HG02588 (cell line): ENCODE data around the gene GSG1L.
"Not testable (repeated sequence)": the region's sequence is repeated elsewhere in the genome, so short reads cannot be mapped to it uniquely, and the experiment has no call there.

Experiments
- ATAC-seq: cut with Tn5 transposase; IDR thresholded peaks from one replicate; pipeline ENCODE4 v1.9.1; 2021; ENCODE audit warnings: mild to moderate bottlenecking, moderate library complexity; ENCODE audit not compliant: unreplicated experiment

GSG1L gene

GRCh38 chr16:27745348-27745747 is 318.2 kb downstream of the GSG1L start:
- ATAC-seq: no peak

- no peak for ATAC-seq
Measured at GRCh38 chr16:27743963-27744362, 319.6 kb downstream of the GSG1L start.

GRCh38 chr16:27743001-27743400 is 320.5 kb downstream of the GSG1L start:
- not testable (repeated sequence) for ATAC-seq

DNA sequence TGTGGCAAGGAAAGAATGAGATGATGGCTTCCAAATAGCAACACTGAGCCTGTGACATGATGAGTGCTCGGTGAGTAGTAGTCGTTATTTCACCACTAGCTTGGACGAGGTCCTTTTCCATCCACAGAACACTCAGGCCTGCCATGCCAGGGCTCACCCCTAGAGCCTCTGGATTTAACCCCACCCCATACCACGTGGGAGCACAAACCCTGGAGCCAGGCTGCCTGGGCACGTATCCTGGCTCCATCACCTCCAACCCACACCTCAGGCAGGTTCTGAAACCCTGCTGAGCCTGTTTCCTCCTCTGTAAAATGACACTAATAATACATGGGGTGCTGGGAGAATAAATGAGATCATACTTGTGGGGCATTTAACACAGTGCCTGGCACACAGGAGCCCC is 321.2 kb downstream of the GSG1L start:
- no peak for ATAC-seq

DNA sequence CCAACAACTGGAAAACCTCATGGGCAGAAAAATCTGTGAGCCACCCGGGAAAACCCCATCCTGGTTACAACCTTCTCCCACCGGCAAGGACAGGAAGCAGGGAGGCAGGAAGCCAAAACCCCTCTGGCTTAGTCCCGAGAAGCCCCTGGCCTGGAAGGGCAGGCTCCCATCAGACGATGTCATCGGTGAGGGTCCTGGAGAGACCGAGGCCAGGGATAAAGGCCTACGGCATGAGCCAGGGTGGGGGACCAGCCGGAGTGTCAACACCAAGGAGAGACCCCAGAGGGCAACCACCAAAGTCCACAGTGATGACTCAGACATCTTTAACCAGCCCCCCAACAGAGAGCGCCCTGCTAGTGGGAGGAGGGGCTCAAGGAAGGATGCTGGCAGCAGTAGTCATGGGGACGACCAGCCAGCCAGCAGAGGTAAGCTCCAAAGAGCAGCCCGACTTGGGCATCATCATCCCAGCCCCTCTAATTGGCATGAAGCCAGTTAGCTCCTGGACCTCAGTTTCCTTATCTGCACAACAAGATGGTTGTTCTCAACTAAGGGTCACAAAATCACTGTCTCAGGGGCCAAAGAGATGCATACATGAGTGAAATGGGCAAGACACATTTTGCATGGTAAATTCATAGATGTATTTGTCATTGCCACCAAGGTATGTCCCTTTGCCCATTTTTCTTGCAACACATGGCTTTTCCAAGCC is 322.9 kb downstream of the GSG1L start:
- ATAC-seq: no peak

DNA sequence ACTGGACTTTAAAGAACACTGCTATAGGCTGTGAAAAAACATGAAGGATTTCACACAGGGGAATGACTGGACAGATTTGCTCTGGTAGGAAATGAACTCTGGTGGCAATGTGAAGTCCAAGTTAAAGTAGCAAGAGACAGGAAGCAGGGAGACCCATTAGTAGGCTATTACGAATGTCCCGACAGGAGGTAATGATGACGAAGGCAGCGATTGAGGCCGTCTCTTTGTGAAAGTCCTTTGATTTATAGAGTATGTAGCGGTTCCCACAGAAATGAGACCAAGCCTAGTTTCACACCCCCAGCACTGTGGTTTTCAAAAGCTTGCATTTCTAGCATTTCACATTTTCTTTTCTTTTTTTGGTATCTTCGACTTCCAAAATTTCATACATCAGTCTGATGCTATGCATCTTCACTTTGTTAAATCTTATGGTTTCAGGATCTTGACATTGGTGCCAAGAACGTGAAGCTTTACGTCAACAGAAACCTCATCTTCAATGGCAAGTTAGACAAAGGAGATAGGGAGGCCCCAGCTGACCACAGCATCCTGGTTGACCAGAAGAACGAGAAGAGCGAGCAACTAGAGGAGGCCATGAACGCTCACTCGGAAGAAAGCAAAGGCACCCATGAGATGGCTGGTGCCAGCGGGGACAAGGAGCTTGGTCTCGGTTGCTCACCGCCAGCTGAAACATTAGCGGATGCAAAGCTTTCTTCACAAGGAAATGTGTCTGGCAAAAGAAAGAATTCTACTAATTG is 323.7 kb downstream of the GSG1L start:
- ATAC-seq: no peak

DNA sequence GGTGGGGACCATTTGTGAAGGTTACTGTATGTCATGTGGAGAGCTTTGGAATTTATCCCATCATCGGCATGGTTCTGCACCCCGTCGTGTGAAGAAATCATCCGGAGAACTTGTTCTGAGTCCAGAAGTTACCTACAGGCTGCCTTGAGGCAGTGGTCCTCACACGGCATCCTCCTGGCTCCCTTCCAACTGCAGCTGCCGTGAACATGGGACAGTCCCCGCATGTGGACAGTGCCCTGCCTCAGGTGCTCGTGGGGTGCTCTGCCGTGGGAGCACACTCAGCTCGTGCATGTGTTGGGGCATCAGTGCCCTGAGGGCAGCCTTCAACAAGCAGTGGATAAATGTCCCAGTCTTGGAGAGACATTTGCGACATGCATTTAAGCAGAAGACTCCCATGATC is 324.9 kb downstream of the GSG1L start:
- no peak for ATAC-seq
